K562 (cell line): ENCODE measurements around the gene FRMPD4. TPM values are rescaled to one million over a fixed set of nuclear protein-coding genes. Genes with fewer than 3 reads are reported as not detected.

ENCODE experiments used
- ATAC-seq: fragments of 200-7000 bp; cut with Tn5 transposase; 3 replicates; pipeline ENCODE4 v1.9.1; 2020; ENCODE audit warnings: moderate library complexity
- BruUV-seq: library from RNA; stranded (reverse); fragments of 400-500 nt; replicated peaks from 2 replicates; lab custom pipeline; 2021; lab: Mats Ljungman, UMichigan
- CTCF ChIA-PET: fragments of 300-600 bp; formaldehyde crosslinking; extraction: SDS; loops from one replicate; lab custom pipeline; 2021; ENCODE audit warnings: low intra/inter-chr PET ratio; lab: Yijun Ruan, JAX
- POLR2A ChIA-PET: fragments of 300-600, 350-650 bp; sonication (Branson Sonifier 250); formaldehyde crosslinking; extraction: SDS; loops from one replicate; lab custom pipeline; 2021; ENCODE audit warnings: antibody characterized with exemption, inconsistent platforms; lab: Yijun Ruan, JAX
- DNase-seq, 4 experiments: peaks; one replicate each; pipeline versions ENCODE4 v3.0.0 to v3.0.0-alpha.2; 2011 to 2018; ENCODE audit warnings: low spot score in 3 of 4, mixed read lengths in 3 of 4; ENCODE audit errors: extremely low read depth in 1 of 4
- FAIRE-seq: peaks from 2 replicates; lab custom pipeline; 2011; peaks lifted over from hg19 to GRCh38; lab: Jason Lieb, UNC
- H2AFZ ChIP-seq: 2 replicates; pipeline ENCODE4 v1.6.0; 2011; ENCODE audit warnings: low read depth, low read length, control low read depth, inconsistent platforms
- H3K27ac ChIP-seq: fragments of 200-600 bp; 3 replicates; pipeline ENCODE4 v1.8.0; 2011; ENCODE audit warnings: low read depth, mild to moderate bottlenecking, control low read depth, inconsistent platforms, low read length, moderate library complexity, mixed read lengths; ENCODE audit errors: extremely low read depth
- H3K27me3 ChIP-seq, 2 experiments: fragments of 300-600 bp in 1 of 2; 2 replicates in 1 of 2; 3 replicates in 1 of 2; pipeline versions ENCODE4 v1.6.0 to v1.8.0; 2011; ENCODE audit warnings: inconsistent platforms in 2 of 2, low read length in 2 of 2, mild to moderate bottlenecking in 1 of 2, mixed read lengths in 1 of 2, moderate library complexity in 1 of 2; ENCODE audit not compliant: control insufficient read depth in 2 of 2, insufficient read depth in 2 of 2
- H3K36me3 ChIP-seq: fragments of 300-600 bp; 3 replicates; pipeline ENCODE4 v1.8.0; 2011; ENCODE audit warnings: mild to moderate bottlenecking, low read length, inconsistent platforms; ENCODE audit not compliant: control insufficient read depth, insufficient read depth
- H3K4me1 ChIP-seq, 2 experiments: fragments of 200-600 bp in 1 of 2; replicated peaks in 1 of 2; 2 replicates in 1 of 2; 3 replicates in 1 of 2; pipeline versions ENCODE4 v1.5.1 to v1.8.0; 2011; ENCODE audit warnings: inconsistent platforms in 2 of 2, low read length in 2 of 2, mild to moderate bottlenecking in 1 of 2, mixed read lengths in 1 of 2, moderate library complexity in 1 of 2; ENCODE audit not compliant: control insufficient read depth in 2 of 2, insufficient read depth in 2 of 2
- H3K4me2 ChIP-seq: 2 replicates; pipeline ENCODE4 v1.6.1; 2011; ENCODE audit warnings: low read length, control low read depth, inconsistent platforms, mixed read lengths; ENCODE audit not compliant: insufficient read depth
- H3K4me3 ChIP-seq: fragments of 200-600 bp; sonication (generic), shearing (Covaris generic); 2 replicates; pipeline ENCODE4 v1.5.1; 2016; ENCODE audit warnings: control low read depth, inconsistent platforms
- H3K79me2 ChIP-seq: fragments of 200-600 bp; 3 replicates; pipeline ENCODE4 v1.8.0; 2011; ENCODE audit warnings: low read length, inconsistent platforms; ENCODE audit not compliant: control insufficient read depth, insufficient read depth
- H3K9ac ChIP-seq, 2 experiments: 2 replicates each; pipeline versions ENCODE4 v1.6.0 to v1.6.1; 2011; ENCODE audit warnings: low read depth in 2 of 2, low read length in 2 of 2, control low read depth in 1 of 2, inconsistent platforms in 1 of 2, mild to moderate bottlenecking in 1 of 2, mixed read lengths in 1 of 2; ENCODE audit not compliant: insufficient read depth in 1 of 2
- H3K9me1 ChIP-seq: one replicate; pipeline ENCODE4 v1.6.0; 2011; ENCODE audit warnings: inconsistent platforms, mild to moderate bottlenecking, low read length, moderate library complexity; ENCODE audit not compliant: control insufficient read depth, insufficient read depth
- H3K9me3 ChIP-seq: replicated peaks from 2 replicates; pipeline ENCODE4 v1.5.1; 2011; ENCODE audit warnings: low read depth, low read length, inconsistent platforms; ENCODE audit not compliant: control insufficient read depth, insufficient read depth
- H4K20me1 ChIP-seq: replicated peaks from 2 replicates; pipeline ENCODE4 v1.6.1; 2011; ENCODE audit warnings: low read length, inconsistent platforms, mixed read lengths; ENCODE audit not compliant: control insufficient read depth, insufficient read depth
- CCNT2 ChIP-seq: IDR thresholded peaks from 2 replicates; pipeline ENCODE4 v1.6.1; 2011; ENCODE audit warnings: borderline replicate concordance, low read depth, mild to moderate bottlenecking, moderate library complexity, mixed read lengths, low read length; ENCODE audit not compliant: insufficient read length; ENCODE audit errors: extremely low read depth
- CEBPZ ChIP-seq: fragments of 150-350 bp; IDR thresholded peaks from 2 replicates; pipeline ENCODE4 v1.6.1; 2014; ENCODE audit warnings: low read depth, mild to moderate bottlenecking, low read length, borderline replicate concordance
- PHF21A ChIP-seq: fragments of 450-650 bp; IDR thresholded peaks from 2 replicates; pipeline ENCODE4 v1.6.1; 2017; ENCODE audit warnings: low read depth, borderline replicate concordance
- POLR2H ChIP-seq: IDR thresholded peaks from 2 replicates; pipeline ENCODE4 v1.6.1; 2016; ENCODE audit warnings: missing genetic modification characterization, low read depth, mild to moderate bottlenecking, control low read depth, missing compliant biosample characterization, moderate library complexity
- ZFPM2 ChIP-seq: fragments of 250-450 bp; sonication (Bioruptor Pico); IDR thresholded peaks from 2 replicates; pipeline ENCODE4 v1.5.1; 2022; ENCODE audit warnings: mild to moderate bottlenecking
- WGBS: fragments of 100-300 bp; shearing (Covaris generic); methylation state at CpG from one replicate; pipeline ENCODE4 v1.1.6; 2016; ENCODE audit warnings: low coverage, mixed read lengths; ENCODE audit not compliant: insufficient coverage; ENCODE audit errors: missing lambda C conversion rate; 5-methylcytosine and 5-hydroxymethylcytosine counted together
- in situ Hi-C: fragments of 300-500 bp; cut with MboI; formaldehyde crosslinking; loops from 4 replicates; pipeline ENCODE4 v1.15.0; 2018; ENCODE audit warnings: inconsistent platforms, mixed read lengths
- intact Hi-C: fragments of 100-400 bp; cut with micrococcal nuclease; formaldehyde crosslinking; loops from 2 replicates; pipeline ENCODE4 v1.14.2; 2022
- polyA plus RNA-seq, 8 experiments: library from polyadenylated mRNA; depleted of rRNA in 4 of 8; stranded (reverse) in 5 of 8; unstranded in 3 of 8; fragments of >200 nt; fragmentation: Nextera tagmentation in 2 of 8; fragmentation: Illumina TruSeq in 1 of 8; extraction: Ambion mirVana in 2 of 8; extraction: Trizol in 1 of 8; gene quantifications; 2 replicates each; pipeline versions ENCODE4 v1.2.1 to v1.2.3, GENCODE V29; 2011 to 2014; ENCODE audit warnings: inconsistent platforms in 1 of 8, missing spikeins in 1 of 8
- total RNA-seq, 7 experiments: library from RNA; depleted of rRNA in 6 of 7; stranded (reverse); fragments of >200 nt in 6 of 7; fragmentation: Illumina TruSeq in 2 of 7; extraction: Trizol in 2 of 7; gene quantifications; 2 replicates each; pipeline versions ENCODE4 v1.2.1 to v1.2.3, GENCODE V29; 2011 to 2021; ENCODE audit warnings: low replicate concordance in 1 of 7

The FRMPD4 gene
- total and polyA plus RNA-seq, 9 of the 15 experiments (the other 6 are each of a cell fraction or from before 2014, with no cell fraction given) = not detected

DNA sequence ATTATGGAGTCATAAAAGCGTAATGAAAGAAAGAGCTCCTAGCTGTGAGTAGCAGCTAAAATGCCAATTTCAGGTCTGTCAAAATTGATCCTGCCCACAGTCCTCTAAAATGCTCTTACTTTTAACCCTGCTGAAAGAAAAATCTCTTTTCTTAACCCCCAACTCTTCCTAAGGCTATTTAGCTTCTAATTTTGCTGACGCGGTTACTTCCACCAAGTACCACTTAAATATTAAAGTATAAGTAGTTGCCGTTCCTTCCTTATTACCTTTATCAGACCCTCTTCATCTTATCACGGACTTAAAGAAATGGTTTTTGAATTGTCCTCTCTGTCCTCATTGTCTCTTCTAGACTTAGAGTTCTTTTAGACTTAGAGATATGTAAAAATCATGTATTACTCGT lies 272.2 kb downstream of the FRMPD4 start (continued):
- TF ChIP-seq CCNT2 = no peak

- H2AFZ ChIP-seq = no peak overlapping the region
- FAIRE-seq (no peak), ATAC-seq (no peak), DNase-seq (no peak)
- H3K4me2 ChIP-seq = no peak overlapping the region
- ChIA-PET CTCF (no interaction called here), POLR2A (no interaction called here)
- WGBS = no CpG with 5 or more reads among the region's 1 CpG
- TF ChIP-seq POLR2H (no peak), PHF21A (no peak), CEBPZ (no peak), ZFPM2 (CRISPR knock-in tag) (no peak)
- no TSS peak for BruUV-seq
- no peaks in the 10 kb centered on the region for H4K20me1 ChIP-seq
- H3K27ac ChIP-seq = no peak overlapping the region
- H3K9me3 ChIP-seq = no peaks in the 10 kb centered on the region
- H3K79me2 ChIP-seq = no peaks in the 10 kb centered on the region
- no peaks in the 10 kb centered on the region for H3K9me1 ChIP-seq
- no peak overlapping the region for H3K9ac ChIP-seq
- no peaks in the 10 kb centered on the region for H3K4me1 ChIP-seq
- intact Hi-C loops = no loop called here
- no peaks in the 10 kb centered on the region for H3K36me3 ChIP-seq
- in situ Hi-C loops = no loop called here
- no peak overlapping the region for H3K4me3 ChIP-seq
- no peaks in the 10 kb centered on the region for H3K27me3 ChIP-seq
Measured at GRCh38 chrX:12411831-12412230, 273.6 kb downstream of the FRMPD4 start.
